Measurements from ENCODE around the gene RABGAP1L.
A peak's percentile ranks its signal among the peaks of the same experiment; 100 is the strongest.

RABGAP1L gene

GRCh38 chr1:174217248-174217647 lies 57.9 kb downstream of the RABGAP1L start:
- no peak for DNase-seq (ENCODE audit: low read depth)
- no peak overlapping the region for H3K4me3 ChIP-seq (ENCODE audit: low read depth, low read length)
- no peak for TF ChIP-seq CTCF (IDR thresholded peaks at IDR 0.05; ENCODE audit: low read depth, low read length, missing control alignments)

DNA sequence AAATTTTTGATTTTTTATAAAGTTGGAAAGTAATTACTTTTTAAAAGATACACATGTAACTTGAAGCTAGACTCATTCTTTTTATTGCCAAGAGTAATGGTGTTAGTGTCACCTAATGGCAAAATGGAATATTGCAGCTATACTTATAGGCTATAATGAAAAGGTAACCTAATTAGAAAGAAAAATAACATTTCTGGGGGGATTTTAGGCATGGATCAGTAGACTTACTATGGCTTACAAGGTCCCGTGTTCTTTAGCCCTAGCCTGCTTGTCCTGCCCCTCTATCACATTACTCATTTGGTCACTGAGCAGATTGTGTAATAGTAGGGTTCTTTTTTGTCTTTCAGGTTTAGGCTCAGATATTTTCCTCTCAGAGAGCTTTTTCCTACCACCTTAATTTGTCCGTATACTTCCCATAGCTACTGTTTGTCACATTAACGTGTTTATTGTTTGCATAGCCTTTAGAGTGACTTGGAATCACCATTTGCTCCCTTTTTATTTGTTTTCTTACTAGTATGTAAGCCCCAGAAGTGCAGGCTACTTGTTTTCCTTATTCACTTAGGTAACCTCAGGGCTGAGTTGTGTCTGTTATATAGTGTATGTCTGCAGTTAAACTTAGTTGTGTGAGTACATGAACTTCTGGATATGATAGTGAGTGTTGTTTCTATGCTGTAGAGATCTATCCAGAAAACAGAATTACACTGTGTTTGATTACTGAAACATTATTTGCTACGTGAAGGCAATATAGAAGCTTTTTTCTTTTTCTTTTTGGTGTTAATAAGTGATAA lies 58.7 kb downstream of the RABGAP1L start:
- peak; percentile 55 for TF ChIP-seq CTCF (IDR thresholded peaks at IDR 0.05; ENCODE audit: low read depth, low read length, missing control alignments)
- no peak overlapping the region; the same call in 1 of the 2 replicates for H3K4me3 ChIP-seq (ENCODE audit: low read depth, low read length)
- DNase-seq (ENCODE audit: low read depth) = no peak

- no peak for DNase-seq (ENCODE audit: low read depth)
- no peak for TF ChIP-seq CTCF (IDR thresholded peaks at IDR 0.05; ENCODE audit: low read depth, low read length, missing control alignments)
- H3K4me3 ChIP-seq (ENCODE audit: low read depth, low read length) = peak overlapping the region; percentile 3; the same call in 1 of the 2 replicates
Measured at GRCh38 chr1:174218983-174219382, 59.7 kb downstream of the RABGAP1L start.

DNA sequence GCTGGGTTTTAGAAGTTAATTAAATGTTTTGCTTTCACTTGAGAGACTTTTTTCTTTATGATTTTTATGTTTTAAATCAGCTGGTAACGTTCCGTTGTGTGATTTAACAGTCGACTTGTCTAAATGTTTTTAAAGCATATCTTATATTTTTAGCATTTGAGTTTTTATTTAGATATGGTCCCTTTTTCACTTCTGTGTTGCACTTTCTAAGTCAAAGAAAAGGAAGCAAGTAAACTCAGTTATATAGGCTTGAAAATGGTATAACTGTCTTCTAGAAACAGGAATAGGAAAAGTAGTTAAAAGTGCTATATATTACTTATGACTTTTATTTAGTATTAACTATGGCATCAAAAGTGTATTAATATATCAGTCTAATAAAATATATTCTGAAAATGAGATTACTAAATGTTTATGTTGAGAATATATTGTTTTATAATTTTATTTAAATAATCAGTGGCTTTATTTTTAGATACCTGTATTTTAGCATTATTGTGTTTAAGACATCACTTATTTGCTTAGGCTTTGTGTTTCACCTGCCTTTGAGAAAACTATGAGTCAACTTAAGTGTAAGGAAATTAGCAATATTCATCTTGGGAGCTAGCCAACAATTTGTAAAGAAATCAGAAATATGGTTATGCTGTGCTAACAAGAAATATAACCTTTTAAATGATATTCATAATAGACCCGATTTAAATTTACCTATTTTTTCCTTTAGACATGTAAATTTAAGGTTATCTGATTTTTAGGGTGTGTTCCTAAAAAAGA lies 60.5 kb downstream of the RABGAP1L start:
- no peak for DNase-seq (ENCODE audit: low read depth)
- H3K4me3 ChIP-seq (ENCODE audit: low read depth, low read length) = no peak overlapping the region
- TF ChIP-seq CTCF (IDR thresholded peaks at IDR 0.05; ENCODE audit: low read depth, low read length, missing control alignments) = no peak

- no peak overlapping the region for H3K4me3 ChIP-seq (ENCODE audit: low read depth, low read length)
- no peak for TF ChIP-seq CTCF (IDR thresholded peaks at IDR 0.05; ENCODE audit: low read depth, low read length, missing control alignments)
- no peak for DNase-seq (ENCODE audit: low read depth)
Measured at GRCh38 chr1:174221681-174222080, 62.4 kb downstream of the RABGAP1L start.

- TF ChIP-seq CTCF (IDR thresholded peaks at IDR 0.05; ENCODE audit: low read depth, low read length, missing control alignments) = no peak
- DNase-seq (ENCODE audit: low read depth) = no peak
- H3K4me3 ChIP-seq (ENCODE audit: low read depth, low read length) = no peak overlapping the region
Measured at GRCh38 chr1:174222166-174222949, 63.0 kb downstream of the RABGAP1L start.

Data from GM12864 (cell line).